HG02884 (cell line): ENCODE results near the gene CRY2.
A peak's percentile ranks its signal among the peaks of the same experiment; 100 is the strongest.
"Not testable (repeated sequence)": the region's sequence is repeated elsewhere in the genome, so short reads cannot be mapped to it uniquely, and the experiment has no call there.

Experiments used
- ATAC-seq: cut with Tn5 transposase; IDR thresholded peaks from one replicate; pipeline ENCODE4 v1.9.1; 2021; ENCODE audit warnings: mild to moderate bottlenecking, moderate library complexity; ENCODE audit not compliant: unreplicated experiment

CRY2 gene

GRCh38 chr11:45811571-45812290 lies 35.5 kb upstream of the CRY2 start:
- no peak for ATAC-seq

- ATAC-seq = no peak
Measured at GRCh38 chr11:45812581-45813548, 34.4 kb upstream of the CRY2 start.

DNA sequence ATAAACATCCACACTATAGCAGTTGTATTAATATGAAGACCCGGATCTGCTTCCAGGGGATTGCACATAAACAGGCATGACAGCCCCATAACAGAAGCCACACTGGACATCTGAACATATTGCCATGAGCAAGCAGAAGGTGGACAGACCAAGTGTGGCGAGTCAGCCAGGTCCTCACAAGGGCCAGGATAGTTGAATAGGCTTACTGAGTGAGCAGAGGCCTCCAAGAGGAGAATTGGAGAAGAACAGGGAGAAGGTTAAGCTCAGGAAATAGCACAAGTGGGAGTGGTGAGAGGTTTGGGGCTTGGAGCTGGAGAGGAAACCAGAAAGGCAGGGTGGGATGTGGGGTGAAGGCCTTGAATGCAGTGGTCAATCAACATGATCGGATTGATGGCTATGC lies 31.5 kb upstream of the CRY2 start:
- no peak for ATAC-seq

DNA sequence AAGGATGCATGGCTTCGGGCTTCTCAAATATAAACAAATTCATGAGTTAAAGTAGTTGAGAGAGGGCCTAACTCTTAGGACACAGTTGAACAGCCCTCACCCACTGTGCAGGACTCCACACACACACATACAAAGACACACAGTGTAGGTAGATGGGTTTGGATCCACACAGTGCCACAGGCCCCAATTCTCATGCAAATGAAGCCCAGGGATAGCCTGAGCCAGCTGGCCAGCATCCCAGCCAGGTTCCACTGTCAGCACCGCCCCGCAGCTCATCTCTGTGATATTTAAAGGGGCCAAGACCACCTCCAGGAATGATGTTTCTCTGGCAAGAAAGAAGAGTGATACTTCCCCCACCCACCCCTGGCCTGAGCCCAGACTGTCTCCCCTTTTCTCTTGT lies 30.7 kb upstream of the CRY2 start:
- ATAC-seq = no peak

- ATAC-seq = peak; percentile 69
Measured at GRCh38 chr11:45817191-45817590, 30.1 kb upstream of the CRY2 start.

GRCh38 chr11:45818961-45819605 lies 28.2 kb upstream of the CRY2 start:
- ATAC-seq = no peak

- ATAC-seq = no peak
Measured at GRCh38 chr11:45820211-45820857, 26.9 kb upstream of the CRY2 start.

DNA sequence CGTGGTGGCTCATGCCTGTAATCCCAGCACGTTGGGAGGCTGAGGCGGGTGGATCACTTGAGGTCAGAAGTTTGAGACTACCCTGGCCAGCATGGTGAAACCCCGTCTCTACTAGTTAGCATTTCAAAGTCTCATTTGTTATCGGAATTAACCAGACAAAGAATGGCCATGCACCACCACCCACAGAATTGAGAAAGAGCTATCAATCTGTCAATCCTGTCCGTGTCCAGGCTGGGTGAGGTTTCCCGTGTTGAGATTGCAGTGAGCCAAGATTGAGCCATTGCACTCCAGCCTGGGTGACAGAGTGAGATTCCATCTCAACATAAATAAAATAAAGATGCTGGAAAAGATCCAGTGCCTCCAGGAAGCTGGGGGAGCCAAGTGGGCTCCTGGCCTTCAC lies 20.8 kb upstream of the CRY2 start:
- ATAC-seq = not testable (repeated sequence)

- no peak for ATAC-seq
Measured at GRCh38 chr11:45827123-45827522, 20.2 kb upstream of the CRY2 start.

DNA sequence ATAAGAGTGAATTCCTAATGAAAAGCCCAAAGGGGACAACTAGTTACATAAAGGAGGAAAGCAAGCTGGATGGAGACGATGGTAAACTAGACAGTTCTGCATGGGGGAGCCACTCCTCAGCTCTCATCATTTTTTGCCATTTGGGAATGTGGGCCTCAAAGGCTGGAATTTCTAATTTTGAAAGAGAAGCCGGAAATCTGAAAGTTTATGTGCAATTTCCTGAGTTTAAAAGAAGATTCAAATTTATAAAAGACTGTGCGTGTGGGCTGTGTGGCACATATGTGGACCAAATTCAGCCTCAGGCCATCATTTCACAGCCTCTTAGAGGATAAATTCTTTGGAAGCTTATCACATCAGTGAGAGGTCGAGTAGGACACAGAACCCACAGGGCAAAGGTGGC lies 18.3 kb upstream of the CRY2 start:
- no peak for ATAC-seq

GRCh38 chr11:45830596-45830995 lies 16.7 kb upstream of the CRY2 start:
- no peak for ATAC-seq

DNA sequence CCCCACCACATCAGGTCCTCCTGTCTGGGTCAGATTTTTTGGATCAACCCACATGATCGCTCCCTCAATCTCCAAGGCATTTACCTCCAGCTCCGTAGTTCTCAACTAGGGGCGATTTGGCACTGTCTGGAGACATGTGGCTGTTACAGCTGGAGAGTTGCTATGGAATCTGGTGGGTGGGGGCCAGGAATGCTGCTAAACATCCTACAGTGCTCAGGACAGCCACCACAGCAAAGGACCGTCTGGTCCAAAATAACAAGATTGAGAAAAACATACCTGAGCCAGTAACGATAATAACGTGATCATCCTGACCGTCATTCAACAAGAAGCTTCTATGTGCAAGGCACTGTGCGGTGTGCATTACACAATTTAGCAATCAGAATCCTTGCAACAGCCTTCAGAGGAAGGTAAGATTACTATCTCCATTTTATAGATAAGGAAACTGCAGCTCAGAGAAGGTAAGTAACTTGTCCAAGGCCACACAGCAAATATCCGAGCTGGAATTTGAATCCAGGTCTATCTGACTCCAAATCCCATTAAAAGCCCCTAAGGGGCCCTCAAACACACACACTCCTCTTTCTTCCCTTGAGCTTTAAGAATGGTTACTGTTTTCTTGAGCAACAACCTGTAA lies 14.3 kb upstream of the CRY2 start:
- no peak for ATAC-seq

- ATAC-seq = no peak
Measured at GRCh38 chr11:45833761-45834160, 13.5 kb upstream of the CRY2 start.

DNA sequence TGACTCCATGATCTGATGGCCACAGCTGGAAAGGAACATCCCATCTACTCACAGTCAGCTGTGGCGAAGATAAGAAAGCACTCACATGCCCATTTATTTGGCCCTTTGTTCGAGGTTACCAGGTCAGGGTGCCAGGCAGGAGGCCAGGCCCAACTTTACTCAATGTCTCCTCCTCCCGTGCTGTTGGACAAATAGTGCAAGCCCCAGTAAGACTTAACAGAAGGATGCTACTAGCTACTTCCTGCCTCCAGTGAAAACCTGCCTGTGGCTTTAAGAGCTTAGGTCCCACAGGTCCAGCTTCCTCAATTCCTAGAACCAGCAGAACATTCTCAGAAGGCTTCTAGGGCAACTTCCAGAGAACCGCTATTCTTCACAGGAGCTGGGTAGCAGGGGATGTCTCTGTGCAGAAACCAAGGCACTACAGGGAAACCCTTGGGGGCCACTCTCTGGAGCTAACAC lies 12.9 kb upstream of the CRY2 start:
- ATAC-seq = no peak

DNA sequence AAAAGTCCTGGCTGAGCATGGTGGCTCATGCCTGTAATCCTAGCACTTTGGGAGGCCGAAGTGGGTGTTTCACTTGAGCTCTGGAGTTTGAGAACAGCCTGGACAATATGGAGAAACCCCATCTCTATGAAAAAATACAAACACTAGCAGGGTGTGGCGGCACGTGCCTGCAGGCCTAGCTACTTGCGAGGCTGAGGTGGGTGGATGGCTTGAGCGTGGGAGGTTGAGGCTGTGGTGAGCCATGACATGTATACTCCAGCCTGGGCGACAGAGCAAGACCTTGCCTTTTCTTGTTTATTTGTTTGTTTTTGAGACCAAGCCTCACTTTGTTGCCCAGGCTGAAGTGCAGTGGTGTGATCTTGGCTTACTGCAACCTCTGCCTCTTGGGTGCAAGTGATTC lies 8.1 kb upstream of the CRY2 start:
- no peak for ATAC-seq

- ATAC-seq = not testable (repeated sequence)
Measured at GRCh38 chr11:45840251-45840650, 7.0 kb upstream of the CRY2 start.

DNA sequence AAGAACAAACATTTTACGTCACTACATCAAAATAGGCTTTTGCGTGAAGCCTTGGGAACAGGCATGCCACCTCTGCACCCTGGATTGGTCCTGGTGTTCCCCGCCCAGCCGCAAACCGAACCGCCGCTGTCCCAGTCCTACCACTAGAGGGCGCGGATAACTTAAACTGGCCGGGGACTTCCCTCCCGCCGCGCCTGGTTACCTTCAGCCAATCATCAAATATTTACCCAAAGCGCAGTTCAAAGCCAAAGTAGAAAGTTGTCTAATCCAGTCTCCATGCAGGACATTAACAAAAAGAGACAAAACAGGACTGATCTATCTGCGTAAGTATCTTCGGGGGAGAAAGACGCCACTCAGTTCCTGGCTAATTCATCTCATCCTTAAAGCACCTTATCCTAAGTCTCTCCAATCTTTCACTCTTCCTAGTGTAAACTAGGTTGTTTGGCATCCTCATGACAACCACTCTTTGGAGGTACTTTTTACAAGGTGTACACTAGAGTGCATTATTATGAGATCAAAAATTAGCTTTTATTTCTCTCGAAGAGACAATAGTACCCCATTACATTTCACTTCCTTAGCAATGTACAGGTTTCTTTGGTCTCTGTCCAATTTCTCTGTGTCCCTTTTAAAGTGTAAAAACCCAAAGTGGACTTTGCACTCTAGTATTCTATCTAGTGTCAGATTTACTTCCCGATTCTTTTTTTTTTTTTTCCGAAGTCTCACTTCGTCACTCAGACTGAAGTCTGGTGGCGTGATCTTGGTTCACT lies 3.9 kb upstream of the CRY2 start:
- ATAC-seq = no peak

GRCh38 chr11:45844822-45845578 lies 2.3 kb upstream of the CRY2 start:
- ATAC-seq = no peak

DNA sequence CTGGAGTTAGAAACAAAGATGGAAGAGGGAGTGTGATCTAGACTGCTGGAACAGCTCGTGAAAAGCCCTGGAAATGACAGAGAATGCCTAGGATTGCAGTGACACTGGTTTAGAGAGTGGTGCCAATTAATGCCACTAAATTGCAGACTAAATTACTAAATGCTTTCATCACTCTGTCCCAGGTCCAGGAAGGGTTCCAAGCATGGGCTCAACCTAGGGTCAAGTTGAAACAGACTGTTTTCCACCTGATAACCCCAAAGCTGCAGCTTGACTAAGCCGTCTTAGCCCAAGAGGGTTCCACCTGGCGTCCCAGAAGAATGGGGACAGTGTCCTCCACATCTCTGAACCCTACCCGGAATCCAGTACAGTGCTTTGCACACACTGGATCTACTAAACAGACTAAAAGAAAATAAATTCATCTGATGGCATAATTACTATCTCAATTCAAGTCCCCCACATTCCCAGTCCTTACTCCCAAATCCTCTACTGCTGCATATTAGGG lies 1.1 kb upstream of the CRY2 start:
- no peak for ATAC-seq
